GM23338 (cell line): Measurements from ENCODE around the gene SLC39A11. TPM values are rescaled to one million over a fixed set of nuclear protein-coding genes. Genes with fewer than 3 reads are reported as not detected.

Source experiments
- ATAC-seq: fragments of 200-7000 bp; cut with Tn5 transposase; 3 replicates; pipeline ENCODE4 v1.9.1; 2020
- DNase-seq: peaks from one replicate; pipeline ENCODE4 v3.0.0-alpha.2; 2015; ENCODE audit warnings: low spot score
- H2AFZ ChIP-seq: fragments of 200-600 bp; sonication (generic); 2 replicates; pipeline ENCODE4 v1.8.0; 2016; ENCODE audit warnings: antibody characterized with exemption, mild to moderate bottlenecking, moderate library complexity
- H3F3A ChIP-seq: fragments of 200-600 bp; sonication (generic); replicated peaks from 2 replicates; pipeline ENCODE4 v1.8.0; 2017; ENCODE audit warnings: antibody characterized with exemption, mixed run types, low read depth
- H3K27ac ChIP-seq: fragments of 200-600 bp; sonication (generic); 2 replicates; pipeline ENCODE4 v1.6.1; 2016; ENCODE audit warnings: low read depth
- H3K27me3 ChIP-seq: fragments of 200-600 bp; sonication (generic); 2 replicates; pipeline ENCODE4 v1.8.0; 2016; ENCODE audit warnings: mild to moderate bottlenecking, mixed run types, moderate library complexity; ENCODE audit not compliant: insufficient read depth
- H3K36me3 ChIP-seq: fragments of 200-600 bp; sonication (generic); 2 replicates; pipeline ENCODE4 v1.8.0; 2016; ENCODE audit warnings: mild to moderate bottlenecking; ENCODE audit not compliant: insufficient read depth
- H3K4me1 ChIP-seq: fragments of 200-600 bp; sonication (generic); 2 replicates; pipeline ENCODE4 v1.8.0; 2016; ENCODE audit warnings: mild to moderate bottlenecking, moderate library complexity; ENCODE audit not compliant: insufficient read depth
- H3K4me2 ChIP-seq: fragments of 200-600 bp; sonication (generic); 2 replicates; pipeline ENCODE4 v1.7.1; 2017; ENCODE audit warnings: mixed run types
- H3K4me3 ChIP-seq: fragments of 200-600 bp; sonication (generic); 2 replicates; pipeline ENCODE4 v1.6.1; 2016; ENCODE audit warnings: mixed run types
- H3K79me2 ChIP-seq: fragments of 200-600 bp; sonication (generic); replicated peaks from 2 replicates; pipeline ENCODE4 v1.8.0; 2017; ENCODE audit warnings: mild to moderate bottlenecking; ENCODE audit not compliant: insufficient read depth
- H3K9me2 ChIP-seq: fragments of 200-600 bp; sonication (generic); 2 replicates; pipeline ENCODE4 v1.8.0; 2017; ENCODE audit not compliant: insufficient read depth
- H4K20me1 ChIP-seq: fragments of 200-600 bp; sonication (generic); replicated peaks from 2 replicates; pipeline ENCODE4 v1.8.0; 2017; ENCODE audit warnings: mild to moderate bottlenecking; ENCODE audit not compliant: insufficient read depth
- H3K27ac Mint-ChIP-seq: 2 replicates; pipeline ENCODE4 v1.8.0; 2020; ENCODE audit warnings: inconsistent platforms, mild to moderate bottlenecking, moderate library complexity, mixed read lengths
- H3K27me3 Mint-ChIP-seq: 3 replicates; pipeline ENCODE4 v1.8.0; 2022; ENCODE audit warnings: low read depth, mild to moderate bottlenecking, moderate library complexity, mixed read lengths, inconsistent platforms; ENCODE audit not compliant: insufficient read depth, poor library complexity
- H3K36me3 Mint-ChIP-seq: 3 replicates; pipeline ENCODE4 v1.8.0; 2021; ENCODE audit warnings: low read depth, mild to moderate bottlenecking, inconsistent platforms, moderate library complexity, mixed read lengths
- H3K4me1 Mint-ChIP-seq: 3 replicates; pipeline ENCODE4 v1.8.0; 2020; ENCODE audit warnings: mild to moderate bottlenecking, inconsistent platforms, mixed read lengths
- H3K4me3 Mint-ChIP-seq: 3 replicates; pipeline ENCODE4 v1.8.0; 2021; ENCODE audit warnings: moderate library complexity, mild to moderate bottlenecking, inconsistent platforms, mixed read lengths
- H3K9me3 Mint-ChIP-seq: 3 replicates; pipeline ENCODE4 v1.8.0; 2020; ENCODE audit warnings: moderate library complexity, mild to moderate bottlenecking, inconsistent platforms, mixed read lengths
- EZH2 ChIP-seq: fragments of 200-600 bp; sonication (generic); IDR thresholded peaks from one replicate; pipeline ENCODE4 v1.8.0; 2017; ENCODE audit warnings: antibody characterized with exemption, mild to moderate bottlenecking, low read depth; ENCODE audit not compliant: unreplicated experiment
- EZH2phosphoT487 ChIP-seq: fragments of 200-600 bp; sonication (generic); IDR thresholded peaks from one replicate; pipeline ENCODE4 v1.8.1; 2018; ENCODE audit warnings: antibody characterized with exemption; ENCODE audit not compliant: unreplicated experiment
- JUNB ChIP-seq: IDR thresholded peaks from one replicate; pipeline ENCODE4 v1.6.1; 2016; ENCODE audit warnings: antibody characterized with exemption; ENCODE audit not compliant: unreplicated experiment
- NANOG ChIP-seq: IDR thresholded peaks from 2 replicates; pipeline ENCODE4 v1.6.1; 2016; ENCODE audit warnings: antibody characterized with exemption, borderline replicate concordance
- polyA plus RNA-seq: library from polyadenylated mRNA; unstranded; fragments of >200 nt; fragmentation: Nextera tagmentation; extraction: Ambion mirVana; gene quantifications from 2 replicates; pipeline ENCODE4 v1.2.1, GENCODE V29; 2016
- total RNA-seq: library from RNA; depleted of rRNA; stranded (reverse); fragments of >200 nt; shearing (Covaris generic); gene quantifications from 2 replicates; pipeline ENCODE4 v1.2.3, GENCODE V29; 2014
- TF ChIP-seq, protein P1 (sequence below): fragments of 250-450 bp; sonication (Bioruptor Pico); IDR thresholded peaks from 2 replicates; pipeline ENCODE4 v1.5.0; 2020; ENCODE audit warnings: mild to moderate bottlenecking, moderate library complexity
- TF ChIP-seq, protein P2 (sequence below): IDR thresholded peaks from 2 replicates; pipeline ENCODE4 v1.6.1; 2016; ENCODE audit warnings: antibody characterized with exemption
- TF ChIP-seq, protein P3 (sequence below), 2 experiments: fragments of 200-600 bp in 1 of 2; sonication (generic) in 1 of 2; conservative IDR thresholded peaks; 2 replicates each; pipeline versions ENCODE4 v1.5.1 to v1.6.1; 2016 to 2017; ENCODE audit warnings: antibody characterized with exemption in 2 of 2, low read depth in 2 of 2, mild to moderate bottlenecking in 2 of 2, moderate library complexity in 1 of 2

The SLC39A11 gene
- total and polyA plus RNA-seq, 2 experiments from 2014 or later = 10.8 to 18.1 TPM

DNA sequence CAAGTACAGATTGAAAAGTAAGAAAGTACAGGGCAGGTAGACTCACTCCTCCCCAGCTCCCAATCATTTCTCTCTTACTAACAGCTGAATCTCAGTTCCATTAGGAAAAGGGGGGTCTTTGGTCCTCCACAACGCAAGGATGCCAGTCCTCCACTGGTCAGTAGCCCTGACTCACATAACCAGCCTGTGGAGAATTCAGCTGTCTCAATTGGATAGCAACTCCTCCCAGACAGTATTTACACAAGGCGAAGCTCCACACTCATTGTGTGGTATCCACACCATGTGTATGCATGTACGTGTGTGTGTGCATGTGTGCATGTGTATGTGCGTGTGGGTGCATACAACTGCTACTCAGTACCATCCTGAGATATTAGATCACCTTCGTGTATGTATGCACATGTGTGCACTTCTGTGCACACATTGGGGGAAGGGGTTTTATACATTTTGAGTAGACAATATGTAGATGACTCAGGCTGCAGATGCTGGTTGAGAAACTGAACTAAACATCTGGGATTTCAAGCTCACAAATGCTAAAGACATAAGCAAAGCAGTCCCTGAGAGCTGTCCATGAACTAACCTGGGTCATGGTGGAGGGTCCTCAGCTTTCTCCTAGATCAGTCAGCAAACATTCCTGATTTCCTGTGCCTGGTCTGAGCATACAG lies 240.1 kb downstream of the SLC39A11 start (continued):
- TF ChIP-seq, protein P1, sequence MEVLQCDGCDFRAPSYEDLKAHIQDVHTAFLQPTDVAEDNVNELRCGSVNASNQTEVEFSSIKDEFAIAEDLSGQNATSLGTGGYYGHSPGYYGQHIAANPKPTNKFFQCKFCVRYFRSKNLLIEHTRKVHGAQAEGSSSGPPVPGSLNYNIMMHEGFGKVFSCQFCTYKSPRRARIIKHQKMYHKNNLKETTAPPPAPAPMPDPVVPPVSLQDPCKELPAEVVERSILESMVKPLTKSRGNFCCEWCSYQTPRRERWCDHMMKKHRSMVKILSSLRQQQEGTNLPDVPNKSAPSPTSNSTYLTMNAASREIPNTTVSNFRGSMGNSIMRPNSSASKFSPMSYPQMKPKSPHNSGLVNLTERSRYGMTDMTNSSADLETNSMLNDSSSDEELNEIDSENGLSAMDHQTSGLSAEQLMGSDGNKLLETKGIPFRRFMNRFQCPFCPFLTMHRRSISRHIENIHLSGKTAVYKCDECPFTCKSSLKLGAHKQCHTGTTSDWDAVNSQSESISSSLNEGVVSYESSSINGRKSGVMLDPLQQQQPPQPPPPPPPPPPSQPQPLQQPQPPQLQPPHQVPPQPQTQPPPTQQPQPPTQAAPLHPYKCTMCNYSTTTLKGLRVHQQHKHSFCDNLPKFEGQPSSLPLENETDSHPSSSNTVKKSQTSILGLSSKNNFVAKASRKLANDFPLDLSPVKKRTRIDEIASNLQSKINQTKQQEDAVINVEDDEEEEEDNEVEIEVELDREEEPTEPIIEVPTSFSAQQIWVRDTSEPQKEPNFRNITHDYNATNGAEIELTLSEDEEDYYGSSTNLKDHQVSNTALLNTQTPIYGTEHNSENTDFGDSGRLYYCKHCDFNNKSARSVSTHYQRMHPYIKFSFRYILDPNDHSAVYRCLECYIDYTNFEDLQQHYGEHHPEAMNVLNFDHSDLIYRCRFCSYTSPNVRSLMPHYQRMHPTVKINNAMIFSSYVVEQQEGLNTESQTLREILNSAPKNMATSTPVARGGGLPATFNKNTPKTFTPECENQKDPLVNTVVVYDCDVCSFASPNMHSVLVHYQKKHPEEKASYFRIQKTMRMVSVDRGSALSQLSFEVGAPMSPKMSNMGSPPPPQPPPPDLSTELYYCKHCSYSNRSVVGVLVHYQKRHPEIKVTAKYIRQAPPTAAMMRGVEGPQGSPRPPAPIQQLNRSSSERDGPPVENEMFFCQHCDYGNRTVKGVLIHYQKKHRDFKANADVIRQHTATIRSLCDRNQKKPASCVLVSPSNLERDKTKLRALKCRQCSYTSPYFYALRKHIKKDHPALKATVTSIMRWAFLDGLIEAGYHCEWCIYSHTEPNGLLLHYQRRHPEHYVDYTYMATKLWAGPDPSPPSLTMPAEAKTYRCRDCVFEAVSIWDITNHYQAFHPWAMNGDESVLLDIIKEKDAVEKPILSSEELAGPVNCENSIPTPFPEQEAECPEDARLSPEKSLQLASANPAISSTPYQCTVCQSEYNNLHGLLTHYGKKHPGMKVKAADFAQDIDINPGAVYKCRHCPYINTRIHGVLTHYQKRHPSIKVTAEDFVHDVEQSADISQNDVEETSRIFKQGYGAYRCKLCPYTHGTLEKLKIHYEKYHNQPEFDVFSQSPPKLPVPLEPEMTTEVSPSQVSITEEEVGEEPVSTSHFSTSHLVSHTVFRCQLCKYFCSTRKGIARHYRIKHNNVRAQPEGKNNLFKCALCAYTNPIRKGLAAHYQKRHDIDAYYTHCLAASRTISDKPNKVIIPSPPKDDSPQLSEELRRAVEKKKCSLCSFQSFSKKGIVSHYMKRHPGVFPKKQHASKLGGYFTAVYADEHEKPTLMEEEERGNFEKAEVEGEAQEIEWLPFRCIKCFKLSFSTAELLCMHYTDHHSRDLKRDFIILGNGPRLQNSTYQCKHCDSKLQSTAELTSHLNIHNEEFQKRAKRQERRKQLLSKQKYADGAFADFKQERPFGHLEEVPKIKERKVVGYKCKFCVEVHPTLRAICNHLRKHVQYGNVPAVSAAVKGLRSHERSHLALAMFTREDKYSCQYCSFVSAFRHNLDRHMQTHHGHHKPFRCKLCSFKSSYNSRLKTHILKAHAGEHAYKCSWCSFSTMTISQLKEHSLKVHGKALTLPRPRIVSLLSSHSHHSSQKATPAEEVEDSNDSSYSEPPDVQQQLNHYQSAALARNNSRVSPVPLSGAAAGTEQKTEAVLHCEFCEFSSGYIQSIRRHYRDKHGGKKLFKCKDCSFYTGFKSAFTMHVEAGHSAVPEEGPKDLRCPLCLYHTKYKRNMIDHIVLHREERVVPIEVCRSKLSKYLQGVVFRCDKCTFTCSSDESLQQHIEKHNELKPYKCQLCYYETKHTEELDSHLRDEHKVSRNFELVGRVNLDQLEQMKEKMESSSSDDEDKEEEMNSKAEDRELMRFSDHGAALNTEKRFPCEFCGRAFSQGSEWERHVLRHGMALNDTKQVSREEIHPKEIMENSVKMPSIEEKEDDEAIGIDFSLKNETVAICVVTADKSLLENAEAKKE (CRISPR knock-in tag) = no peak
- no peak for TF ChIP-seq JUNB

DNA sequence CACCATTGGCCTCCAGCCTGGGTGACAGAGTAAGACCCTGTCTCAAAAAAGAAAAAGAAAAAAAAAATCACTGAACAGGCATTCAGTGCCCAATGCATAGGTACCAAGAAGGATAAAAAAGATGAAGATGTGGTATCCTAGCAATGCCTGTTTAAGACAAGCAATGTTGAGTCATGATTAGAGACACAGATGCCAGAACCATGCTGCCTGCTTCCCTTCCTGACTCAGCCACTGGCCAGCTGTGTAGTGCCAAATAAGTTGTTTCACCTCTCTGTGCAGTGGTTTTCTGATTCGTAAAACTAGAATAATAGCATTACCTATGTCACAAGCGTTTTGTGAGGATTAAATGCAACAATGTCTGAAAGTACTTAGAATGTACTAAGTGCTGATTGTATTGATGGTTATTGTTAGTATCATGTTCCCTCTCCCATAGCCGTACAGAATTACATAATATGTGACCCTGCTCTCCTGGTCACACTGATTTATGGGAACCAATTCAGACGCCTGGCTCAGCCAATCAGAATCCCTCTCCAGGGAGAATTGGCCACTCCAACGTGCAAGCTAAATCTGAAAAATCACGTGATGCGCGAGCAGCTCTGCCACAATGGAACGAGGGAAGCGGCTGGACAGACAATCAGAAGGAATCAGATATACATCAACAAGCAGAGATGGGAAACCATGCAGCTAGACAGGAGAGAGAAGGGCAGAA lies 241.9 kb downstream of the SLC39A11 start:
- Mint-ChIP-seq H3K4me3 (no peak overlapping the region), H3K4me1 (peaks cover 10% of the 10 kb centered on the region; the same call in 2 of the 3 replicates), H3K27me3 (no peaks in the 10 kb centered on the region), H3K9me3 (no peaks in the 10 kb centered on the region; the same call in 2 of the 3 replicates), H3K36me3 (no peaks in the 10 kb centered on the region), H3K27ac (no peak overlapping the region)
- Histone ChIP-seq H3K4me3 (no peak overlapping the region), H3K4me2 (no peak overlapping the region), H3K27ac (no peak overlapping the region), H3K9me2 (no peaks in the 10 kb centered on the region), H3K79me2 (no peaks in the 10 kb centered on the region), H4K20me1 (no peaks in the 10 kb centered on the region), H3K27me3 (no peaks in the 10 kb centered on the region), H3K36me3 (no peaks in the 10 kb centered on the region), H3K4me1 (peaks cover 4% of the 10 kb centered on the region; the same call in 1 of the 2 replicates), H2AFZ (no peak overlapping the region), H3F3A (no peaks in the 10 kb centered on the region)
- DNase-seq (no peak), ATAC-seq (no peak)
- TF ChIP-seq JUNB (no peak), EZH2 (no peak), EZH2phosphoT487 (no peak), NANOG (no peak)
- TF ChIP-seq, protein P2, sequence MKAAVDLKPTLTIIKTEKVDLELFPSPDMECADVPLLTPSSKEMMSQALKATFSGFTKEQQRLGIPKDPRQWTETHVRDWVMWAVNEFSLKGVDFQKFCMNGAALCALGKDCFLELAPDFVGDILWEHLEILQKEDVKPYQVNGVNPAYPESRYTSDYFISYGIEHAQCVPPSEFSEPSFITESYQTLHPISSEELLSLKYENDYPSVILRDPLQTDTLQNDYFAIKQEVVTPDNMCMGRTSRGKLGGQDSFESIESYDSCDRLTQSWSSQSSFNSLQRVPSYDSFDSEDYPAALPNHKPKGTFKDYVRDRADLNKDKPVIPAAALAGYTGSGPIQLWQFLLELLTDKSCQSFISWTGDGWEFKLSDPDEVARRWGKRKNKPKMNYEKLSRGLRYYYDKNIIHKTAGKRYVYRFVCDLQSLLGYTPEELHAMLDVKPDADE = no peak
- TF ChIP-seq, protein P3, sequence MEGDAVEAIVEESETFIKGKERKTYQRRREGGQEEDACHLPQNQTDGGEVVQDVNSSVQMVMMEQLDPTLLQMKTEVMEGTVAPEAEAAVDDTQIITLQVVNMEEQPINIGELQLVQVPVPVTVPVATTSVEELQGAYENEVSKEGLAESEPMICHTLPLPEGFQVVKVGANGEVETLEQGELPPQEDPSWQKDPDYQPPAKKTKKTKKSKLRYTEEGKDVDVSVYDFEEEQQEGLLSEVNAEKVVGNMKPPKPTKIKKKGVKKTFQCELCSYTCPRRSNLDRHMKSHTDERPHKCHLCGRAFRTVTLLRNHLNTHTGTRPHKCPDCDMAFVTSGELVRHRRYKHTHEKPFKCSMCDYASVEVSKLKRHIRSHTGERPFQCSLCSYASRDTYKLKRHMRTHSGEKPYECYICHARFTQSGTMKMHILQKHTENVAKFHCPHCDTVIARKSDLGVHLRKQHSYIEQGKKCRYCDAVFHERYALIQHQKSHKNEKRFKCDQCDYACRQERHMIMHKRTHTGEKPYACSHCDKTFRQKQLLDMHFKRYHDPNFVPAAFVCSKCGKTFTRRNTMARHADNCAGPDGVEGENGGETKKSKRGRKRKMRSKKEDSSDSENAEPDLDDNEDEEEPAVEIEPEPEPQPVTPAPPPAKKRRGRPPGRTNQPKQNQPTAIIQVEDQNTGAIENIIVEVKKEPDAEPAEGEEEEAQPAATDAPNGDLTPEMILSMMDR (conservative IDR thresholded peaks at IDR 0.05; ENCODE audit: low read depth in 2 of 2) = no peak
